HepG2 (cell line): ENCODE data around the gene MYH7. TPM values are rescaled to one million over a fixed set of nuclear protein-coding genes. Genes with fewer than 3 reads are reported as not detected.

Experiments
- CREB1 ChIP-seq, 2 experiments: fragments of 450-650 bp in 1 of 2; IDR thresholded peaks; 2 replicates each; pipeline ENCODE4 v1.6.1; 2016 to 2017; ENCODE audit warnings: control low read depth in 1 of 2, mild to moderate bottlenecking in 1 of 2, missing compliant biosample characterization in 1 of 2, missing genetic modification characterization in 1 of 2
- HHEX ChIP-seq: IDR thresholded peaks from 2 replicates; pipeline ENCODE4 v1.6.1; 2016; ENCODE audit warnings: control low read depth
- PRPF4 ChIP-seq: fragments of 200-400 bp; formaldehyde crosslinking; IDR thresholded peaks from 2 replicates; pipeline ENCODE4 v1.6.1; 2016; ENCODE audit warnings: low read length, low read depth; ENCODE audit not compliant: poor library complexity, severe bottlenecking
- SETDB1 ChIP-seq: sonication (generic); formaldehyde crosslinking; IDR thresholded peaks from 2 replicates; pipeline ENCODE4 v1.5.1; 2020; ENCODE audit warnings: missing genetic modification reagents, mild to moderate bottlenecking, borderline replicate concordance
- polyA plus RNA-seq, 8 experiments: library from polyadenylated mRNA; depleted of rRNA in 3 of 8; stranded (reverse) in 7 of 8; unstranded in 1 of 8; fragments of >200 nt; fragmentation: Illumina TruSeq in 4 of 8; extraction: Trizol in 4 of 8; gene quantifications; 2 replicates each; pipeline versions ENCODE4 v1.2.1 to v1.2.3, GENCODE V29; 2011 to 2016; ENCODE audit warnings: low read depth in 4 of 8, missing spikeins in 1 of 8, mixed read lengths in 1 of 8; ENCODE audit not compliant: insufficient read depth in 1 of 8
- total RNA-seq, 5 experiments: library from RNA; depleted of rRNA; stranded (reverse); fragments of >200 nt; fragmentation: Illumina TruSeq; extraction: Trizol; gene quantifications; 2 replicates each; pipeline ENCODE4 v1.2.3, GENCODE V29; 2016; ENCODE audit warnings: low read depth in 1 of 5
- TF ChIP-seq, protein P1 (sequence below): sonication (generic); formaldehyde crosslinking; IDR thresholded peaks from 2 replicates; pipeline ENCODE4 v1.5.1; 2020; ENCODE audit warnings: mild to moderate bottlenecking, missing genetic modification reagents, borderline replicate concordance
- TF ChIP-seq, protein P2 (sequence below): IDR thresholded peaks from 2 replicates; pipeline ENCODE4 v1.4.0; 2020; ENCODE audit warnings: mild to moderate bottlenecking, missing genetic modification reagents
- TF ChIP-seq, protein P3 (sequence below): sonication (generic); formaldehyde crosslinking; IDR thresholded peaks from 2 replicates; pipeline ENCODE4 v1.8.1; 2023; ENCODE audit warnings: mild to moderate bottlenecking, moderate library complexity, missing genetic modification reagents
- TF ChIP-seq, protein P4 (sequence below): sonication (generic); formaldehyde crosslinking; IDR thresholded peaks from 2 replicates; pipeline ENCODE4 v1.4.0; 2020; ENCODE audit warnings: missing genetic modification reagents, borderline replicate concordance
- TF ChIP-seq, protein P5 (sequence below): sonication (generic); formaldehyde crosslinking; IDR thresholded peaks from 2 replicates; pipeline ENCODE4 v1.8.1; 2022; ENCODE audit warnings: mild to moderate bottlenecking, missing genetic modification reagents

The MYH7 gene
- total and polyA plus RNA-seq, 2 of the 13 experiments (the other 11 are each of a cell fraction or from before 2014, with no cell fraction given) = 0.04 TPM; not detected in 1

DNA sequence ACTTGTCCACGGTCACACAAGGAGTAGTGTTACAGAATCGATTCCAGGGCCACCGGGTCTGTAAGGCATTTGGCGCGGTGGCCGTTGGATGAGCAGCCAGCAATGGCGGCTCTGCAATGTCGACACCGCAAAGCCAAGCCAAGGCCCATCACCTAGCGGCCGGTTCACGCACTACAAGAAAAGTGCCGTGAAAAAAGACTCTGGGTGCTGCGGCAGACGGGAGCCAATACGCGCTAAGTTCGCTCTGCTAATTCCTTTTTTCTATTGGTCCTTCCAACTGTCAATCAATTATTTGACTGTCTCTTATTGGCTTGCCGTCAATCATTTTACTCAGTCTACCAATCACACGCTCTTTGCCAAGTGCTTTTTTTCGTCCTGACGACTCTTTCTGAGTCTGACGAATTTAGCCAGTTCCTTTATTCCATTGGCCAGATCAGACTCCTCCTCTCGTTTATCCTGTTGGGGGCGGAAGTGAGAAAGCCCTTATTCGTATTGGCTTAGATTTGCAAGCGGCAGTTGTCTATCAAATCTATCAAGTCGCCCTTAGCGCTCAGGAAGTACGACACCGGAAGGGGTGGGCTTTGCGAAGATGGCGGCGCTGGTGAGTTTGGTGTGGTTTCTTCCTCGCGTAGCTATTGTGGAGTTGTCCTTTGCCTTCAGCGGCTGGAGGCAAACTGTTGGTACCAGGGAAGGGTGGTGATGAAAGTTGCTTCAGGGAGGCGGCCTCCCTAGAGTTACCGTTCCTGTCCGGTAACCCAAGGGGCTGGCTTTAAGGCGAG lies 33.9 kb upstream of the MYH7 start, which contains the start of gene NGDN (continued):
- TF ChIP-seq, protein P1, sequence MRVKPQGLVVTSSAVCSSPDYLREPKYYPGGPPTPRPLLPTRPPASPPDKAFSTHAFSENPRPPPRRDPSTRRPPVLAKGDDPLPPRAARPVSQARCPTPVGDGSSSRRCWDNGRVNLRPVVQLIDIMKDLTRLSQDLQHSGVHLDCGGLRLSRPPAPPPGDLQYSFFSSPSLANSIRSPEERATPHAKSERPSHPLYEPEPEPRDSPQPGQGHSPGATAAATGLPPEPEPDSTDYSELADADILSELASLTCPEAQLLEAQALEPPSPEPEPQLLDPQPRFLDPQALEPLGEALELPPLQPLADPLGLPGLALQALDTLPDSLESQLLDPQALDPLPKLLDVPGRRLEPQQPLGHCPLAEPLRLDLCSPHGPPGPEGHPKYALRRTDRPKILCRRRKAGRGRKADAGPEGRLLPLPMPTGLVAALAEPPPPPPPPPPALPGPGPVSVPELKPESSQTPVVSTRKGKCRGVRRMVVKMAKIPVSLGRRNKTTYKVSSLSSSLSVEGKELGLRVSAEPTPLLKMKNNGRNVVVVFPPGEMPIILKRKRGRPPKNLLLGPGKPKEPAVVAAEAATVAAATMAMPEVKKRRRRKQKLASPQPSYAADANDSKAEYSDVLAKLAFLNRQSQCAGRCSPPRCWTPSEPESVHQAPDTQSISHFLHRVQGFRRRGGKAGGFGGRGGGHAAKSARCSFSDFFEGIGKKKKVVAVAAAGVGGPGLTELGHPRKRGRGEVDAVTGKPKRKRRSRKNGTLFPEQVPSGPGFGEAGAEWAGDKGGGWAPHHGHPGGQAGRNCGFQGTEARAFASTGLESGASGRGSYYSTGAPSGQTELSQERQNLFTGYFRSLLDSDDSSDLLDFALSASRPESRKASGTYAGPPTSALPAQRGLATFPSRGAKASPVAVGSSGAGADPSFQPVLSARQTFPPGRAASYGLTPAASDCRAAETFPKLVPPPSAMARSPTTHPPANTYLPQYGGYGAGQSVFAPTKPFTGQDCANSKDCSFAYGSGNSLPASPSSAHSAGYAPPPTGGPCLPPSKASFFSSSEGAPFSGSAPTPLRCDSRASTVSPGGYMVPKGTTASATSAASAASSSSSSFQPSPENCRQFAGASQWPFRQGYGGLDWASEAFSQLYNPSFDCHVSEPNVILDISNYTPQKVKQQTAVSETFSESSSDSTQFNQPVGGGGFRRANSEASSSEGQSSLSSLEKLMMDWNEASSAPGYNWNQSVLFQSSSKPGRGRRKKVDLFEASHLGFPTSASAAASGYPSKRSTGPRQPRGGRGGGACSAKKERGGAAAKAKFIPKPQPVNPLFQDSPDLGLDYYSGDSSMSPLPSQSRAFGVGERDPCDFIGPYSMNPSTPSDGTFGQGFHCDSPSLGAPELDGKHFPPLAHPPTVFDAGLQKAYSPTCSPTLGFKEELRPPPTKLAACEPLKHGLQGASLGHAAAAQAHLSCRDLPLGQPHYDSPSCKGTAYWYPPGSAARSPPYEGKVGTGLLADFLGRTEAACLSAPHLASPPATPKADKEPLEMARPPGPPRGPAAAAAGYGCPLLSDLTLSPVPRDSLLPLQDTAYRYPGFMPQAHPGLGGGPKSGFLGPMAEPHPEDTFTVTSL (CRISPR knock-in tag) = no peak
- TF ChIP-seq SETDB1 (no peak), CREB1 (IDR thresholded peaks at IDR 0.05) (peak; percentile 94), CREB1 (CRISPR knock-in tag; IDR thresholded peaks at IDR 0.05) (peak; percentile 99), PRPF4 (peak; percentile 98), HHEX (CRISPR knock-in tag) (no peak; the same call in 1 of the 2 replicates)
- TF ChIP-seq, protein P2, sequence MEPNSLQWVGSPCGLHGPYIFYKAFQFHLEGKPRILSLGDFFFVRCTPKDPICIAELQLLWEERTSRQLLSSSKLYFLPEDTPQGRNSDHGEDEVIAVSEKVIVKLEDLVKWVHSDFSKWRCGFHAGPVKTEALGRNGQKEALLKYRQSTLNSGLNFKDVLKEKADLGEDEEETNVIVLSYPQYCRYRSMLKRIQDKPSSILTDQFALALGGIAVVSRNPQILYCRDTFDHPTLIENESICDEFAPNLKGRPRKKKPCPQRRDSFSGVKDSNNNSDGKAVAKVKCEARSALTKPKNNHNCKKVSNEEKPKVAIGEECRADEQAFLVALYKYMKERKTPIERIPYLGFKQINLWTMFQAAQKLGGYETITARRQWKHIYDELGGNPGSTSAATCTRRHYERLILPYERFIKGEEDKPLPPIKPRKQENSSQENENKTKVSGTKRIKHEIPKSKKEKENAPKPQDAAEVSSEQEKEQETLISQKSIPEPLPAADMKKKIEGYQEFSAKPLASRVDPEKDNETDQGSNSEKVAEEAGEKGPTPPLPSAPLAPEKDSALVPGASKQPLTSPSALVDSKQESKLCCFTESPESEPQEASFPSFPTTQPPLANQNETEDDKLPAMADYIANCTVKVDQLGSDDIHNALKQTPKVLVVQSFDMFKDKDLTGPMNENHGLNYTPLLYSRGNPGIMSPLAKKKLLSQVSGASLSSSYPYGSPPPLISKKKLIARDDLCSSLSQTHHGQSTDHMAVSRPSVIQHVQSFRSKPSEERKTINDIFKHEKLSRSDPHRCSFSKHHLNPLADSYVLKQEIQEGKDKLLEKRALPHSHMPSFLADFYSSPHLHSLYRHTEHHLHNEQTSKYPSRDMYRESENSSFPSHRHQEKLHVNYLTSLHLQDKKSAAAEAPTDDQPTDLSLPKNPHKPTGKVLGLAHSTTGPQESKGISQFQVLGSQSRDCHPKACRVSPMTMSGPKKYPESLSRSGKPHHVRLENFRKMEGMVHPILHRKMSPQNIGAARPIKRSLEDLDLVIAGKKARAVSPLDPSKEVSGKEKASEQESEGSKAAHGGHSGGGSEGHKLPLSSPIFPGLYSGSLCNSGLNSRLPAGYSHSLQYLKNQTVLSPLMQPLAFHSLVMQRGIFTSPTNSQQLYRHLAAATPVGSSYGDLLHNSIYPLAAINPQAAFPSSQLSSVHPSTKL = peak; percentile 73
- TF ChIP-seq, protein P3, sequence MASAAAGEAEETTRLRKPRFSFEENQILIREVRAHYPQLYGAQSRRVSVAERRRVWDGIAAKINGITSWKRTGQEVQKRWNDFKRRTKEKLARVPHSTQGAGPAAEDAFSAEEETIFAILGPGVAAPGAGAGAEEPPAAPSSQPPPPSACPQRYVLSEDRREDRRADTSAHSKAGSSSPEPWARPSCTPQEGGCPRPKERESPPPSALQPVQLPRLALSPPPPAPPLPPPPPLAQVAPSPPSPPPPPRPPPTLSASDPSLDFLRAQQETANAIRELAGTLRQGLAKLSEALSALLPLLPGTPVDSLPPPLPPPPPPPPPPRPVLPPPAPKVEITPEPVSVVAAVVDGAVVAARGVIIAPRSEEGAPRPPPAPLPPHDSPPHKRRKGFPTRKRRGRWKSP (CRISPR knock-in tag) = peak; percentile 44; the same call in 1 of the 2 replicates
- TF ChIP-seq, protein P4, sequence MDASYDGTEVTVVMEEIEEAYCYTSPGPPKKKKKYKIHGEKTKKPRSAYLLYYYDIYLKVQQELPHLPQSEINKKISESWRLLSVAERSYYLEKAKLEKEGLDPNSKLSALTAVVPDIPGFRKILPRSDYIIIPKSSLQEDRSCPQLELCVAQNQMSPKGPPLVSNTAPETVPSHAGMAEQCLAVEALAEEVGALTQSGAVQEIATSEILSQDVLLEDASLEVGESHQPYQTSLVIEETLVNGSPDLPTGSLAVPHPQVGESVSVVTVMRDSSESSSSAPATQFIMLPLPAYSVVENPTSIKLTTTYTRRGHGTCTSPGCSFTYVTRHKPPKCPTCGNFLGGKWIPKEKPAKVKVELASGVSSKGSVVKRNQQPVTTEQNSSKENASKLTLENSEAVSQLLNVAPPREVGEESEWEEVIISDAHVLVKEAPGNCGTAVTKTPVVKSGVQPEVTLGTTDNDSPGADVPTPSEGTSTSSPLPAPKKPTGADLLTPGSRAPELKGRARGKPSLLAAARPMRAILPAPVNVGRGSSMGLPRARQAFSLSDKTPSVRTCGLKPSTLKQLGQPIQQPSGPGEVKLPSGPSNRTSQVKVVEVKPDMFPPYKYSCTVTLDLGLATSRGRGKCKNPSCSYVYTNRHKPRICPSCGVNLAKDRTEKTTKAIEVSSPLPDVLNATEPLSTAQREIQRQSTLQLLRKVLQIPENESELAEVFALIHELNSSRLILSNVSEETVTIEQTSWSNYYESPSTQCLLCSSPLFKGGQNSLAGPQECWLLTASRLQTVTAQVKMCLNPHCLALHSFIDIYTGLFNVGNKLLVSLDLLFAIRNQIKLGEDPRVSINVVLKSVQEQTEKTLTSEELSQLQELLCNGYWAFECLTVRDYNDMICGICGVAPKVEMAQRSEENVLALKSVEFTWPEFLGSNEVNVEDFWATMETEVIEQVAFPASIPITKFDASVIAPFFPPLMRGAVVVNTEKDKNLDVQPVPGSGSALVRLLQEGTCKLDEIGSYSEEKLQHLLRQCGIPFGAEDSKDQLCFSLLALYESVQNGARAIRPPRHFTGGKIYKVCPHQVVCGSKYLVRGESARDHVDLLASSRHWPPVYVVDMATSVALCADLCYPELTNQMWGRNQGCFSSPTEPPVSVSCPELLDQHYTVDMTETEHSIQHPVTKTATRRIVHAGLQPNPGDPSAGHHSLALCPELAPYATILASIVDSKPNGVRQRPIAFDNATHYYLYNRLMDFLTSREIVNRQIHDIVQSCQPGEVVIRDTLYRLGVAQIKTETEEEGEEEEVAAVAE (CRISPR knock-in tag) = peak; percentile 90
- TF ChIP-seq, protein P5, sequence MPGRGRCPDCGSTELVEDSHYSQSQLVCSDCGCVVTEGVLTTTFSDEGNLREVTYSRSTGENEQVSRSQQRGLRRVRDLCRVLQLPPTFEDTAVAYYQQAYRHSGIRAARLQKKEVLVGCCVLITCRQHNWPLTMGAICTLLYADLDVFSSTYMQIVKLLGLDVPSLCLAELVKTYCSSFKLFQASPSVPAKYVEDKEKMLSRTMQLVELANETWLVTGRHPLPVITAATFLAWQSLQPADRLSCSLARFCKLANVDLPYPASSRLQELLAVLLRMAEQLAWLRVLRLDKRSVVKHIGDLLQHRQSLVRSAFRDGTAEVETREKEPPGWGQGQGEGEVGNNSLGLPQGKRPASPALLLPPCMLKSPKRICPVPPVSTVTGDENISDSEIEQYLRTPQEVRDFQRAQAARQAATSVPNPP (CRISPR knock-in tag) = 0 out of 2 replicates have a peak, but pooled peaks have one; percentile 9
